ENCODE results near the gene IGSF9. TPM values are rescaled to one million over a fixed set of nuclear protein-coding genes. Genes with fewer than 3 reads are reported as not detected.

IGSF9 gene
- total and polyA plus RNA-seq, 10 of the 15 experiments (the other 5 are each of a cell fraction or from before 2014, with no cell fraction given): 0.04 to 0.07 TPM; not detected in 8

DNA sequence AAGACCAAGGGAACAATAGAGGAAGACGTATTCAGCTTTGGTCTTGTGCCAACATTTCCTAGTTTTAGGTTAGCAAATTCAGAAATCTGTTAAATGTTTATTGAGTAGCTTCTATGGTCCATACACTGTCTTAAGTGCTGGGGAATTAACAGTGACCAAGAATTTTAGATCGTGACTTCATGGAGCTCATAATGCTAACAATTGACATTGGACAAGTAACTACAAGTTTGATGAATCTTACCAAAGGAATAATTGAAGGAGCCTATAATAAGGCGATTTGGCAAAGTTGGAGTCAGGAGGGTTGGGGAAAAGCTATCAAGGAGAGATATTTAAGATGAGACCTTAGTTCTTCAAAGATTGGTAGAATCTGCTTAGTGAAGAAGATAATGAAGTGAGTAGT is 10.0 kb upstream of the IGSF9 start:
- no peak for FAIRE-seq
- no peak for TF ChIP-seq BCLAF1 (IDR thresholded peaks at IDR 0.05)
- TF ChIP-seq TAF1 (IDR thresholded peaks at IDR 0.05; ENCODE audit: borderline replicate concordance, low read depth, low read length): no peak
- no peak for TF ChIP-seq IKZF2 (IDR thresholded peaks at IDR 0.05)
- TF ChIP-seq EZH2 (IDR thresholded peaks at IDR 0.05; ENCODE audit: borderline replicate concordance, control insufficient read depth, low read depth, low read length): no peak
- TF ChIP-seq NR2F1 (conservative IDR thresholded peaks at IDR 0.05): no peak
- no peak for TF ChIP-seq TARDBP (IDR thresholded peaks at IDR 0.05; ENCODE audit: borderline replicate concordance)
- TF ChIP-seq GATAD2B (conservative IDR thresholded peaks at IDR 0.05; ENCODE audit: low read depth): no peak
- no peak for TF ChIP-seq IRF5 (IDR thresholded peaks at IDR 0.05; ENCODE audit: borderline replicate concordance)
- TF ChIP-seq NBN (IDR thresholded peaks at IDR 0.05): no peak
- TF ChIP-seq POU2F2 (IDR thresholded peaks at IDR 0.05; ENCODE audit: borderline replicate concordance, low read depth, low read length): no peak
- no peak for TF ChIP-seq SMARCA5 (IDR thresholded peaks at IDR 0.05)
- no peak for TF ChIP-seq EP300 (IDR thresholded peaks at IDR 0.05; ENCODE audit: borderline replicate concordance in 1 of 2, control insufficient read depth in 1 of 2, low read depth in 2 of 2, low read length in 2 of 2)
- TF ChIP-seq RB1 (IDR thresholded peaks at IDR 0.05; ENCODE audit: borderline replicate concordance): no peak
- POLR2A ChIA-PET: no interaction called here

More for the DNA sequence above, 10.0 kb upstream of the IGSF9 start:
- in situ Hi-C loops (cut with MboI): no loop called here
- Histone ChIP-seq H3K4me1 (ENCODE audit: control insufficient read depth, insufficient read depth, low read length) (peaks cover 13% of the 10 kb centered on the region), H3K79me2 (ENCODE audit: control insufficient read depth, insufficient read depth, low read length) (no peaks in the 10 kb centered on the region), H3K27ac (ENCODE audit: control insufficient read depth, insufficient read depth) (no peak overlapping the region), H3K27me3 (replicated peaks in 1 of 2; ENCODE audit: control insufficient read depth in 2 of 2, insufficient read depth in 2 of 2, low read length in 1 of 2) (peaks cover 0 to 4% of the 10 kb centered on the region in 2 experiments; a peak in 2 of 4 replicates), H4K20me1 (ENCODE audit: control insufficient read depth, insufficient read depth) (no peaks in the 10 kb centered on the region), H3K9ac (ENCODE audit: control insufficient read depth, insufficient read depth, low read length) (no peak overlapping the region), H3K4me2 (ENCODE audit: control insufficient read depth, insufficient read depth) (no peak overlapping the region), H3K4me3 (no peak overlapping the region), H2AFZ (ENCODE audit: control insufficient read depth, low read depth, low read length) (no peak overlapping the region), H3K36me3 (ENCODE audit: control insufficient read depth in 2 of 2, insufficient read depth in 2 of 2, low read length in 1 of 2) (no peaks in the 10 kb centered on the region), H3K9me3 (replicated peaks; ENCODE audit: control insufficient read depth, insufficient read depth, low read length) (no peaks in the 10 kb centered on the region)
- no TSS peak for BruUV-seq (replicated peaks)
- ChIA-PET SMC1A (ENCODE audit: uncharacterized antibody, unreplicated experiment) (interaction anchor here (2.2 kb wide), 1 partner anchor 60 kb away, joined by 5 read pairs; no protein-coding TSS in a partner anchor), CTCF (interaction anchor here (1.3 to 2.8 kb wide), 3 partner anchors 15 to 124 kb away, joined by 3 to 22 read pairs (median 3); no protein-coding TSS in a partner anchor), RAD21 (ENCODE audit: unreplicated experiment) (interaction anchor here (1.1 kb wide), 1 partner anchor 51 kb away, joined by 4 read pairs; no protein-coding TSS in a partner anchor)
- no peak for ATAC-seq
- intact Hi-C loops (cut with micrococcal nuclease; ENCODE audit: unreplicated experiment): no loop called here
- no peak for DNase-seq (ENCODE audit: low read depth, low spot score)
- 8% methylated on average over 3 of the region's 3 CpGs for WGBS (ENCODE audit: insufficient coverage, insufficient replicate concordance, low lambda C conversion rate, missing lambda C conversion rate)
